AG04450 (cell line): ENCODE measurements around the gene CADM2. TPM values are rescaled to one million over a fixed set of nuclear protein-coding genes. Genes with fewer than 3 reads are reported as not detected.

ENCODE experiments used
- CTCF ChIA-PET: fragments of 300-600, 350-600 bp; formaldehyde crosslinking; extraction: SDS; loops from one replicate; lab custom pipeline; 2022; ENCODE audit warnings: antibody characterized with exemption, inconsistent platforms; lab: Charles Lee
- POLR2A ChIA-PET: fragments of 350-600 bp; formaldehyde crosslinking; extraction: SDS; loops from one replicate; lab custom pipeline; 2021; ENCODE audit warnings: antibody characterized with exemption, inconsistent platforms; lab: Yijun Ruan, JAX
- DNase-seq: peaks from one replicate; pipeline ENCODE4 v3.0.0-alpha.2; 2011; ENCODE audit warnings: low read depth, low spot score
- H3K27ac ChIP-seq: one replicate; pipeline ENCODE4 v1.5.1; 2012; ENCODE audit warnings: low read depth, low read length, control low read depth
- H3K27me3 ChIP-seq: one replicate; pipeline ENCODE4 v1.6.0; 2012; ENCODE audit warnings: low read length; ENCODE audit not compliant: control insufficient read depth, insufficient read depth
- H3K4me3 ChIP-seq: 2 replicates; pipeline ENCODE4 v1.5.1; 2011; ENCODE audit warnings: mild to moderate bottlenecking, low read depth, low read length, control low read depth
- H3K9me3 ChIP-seq: 2 replicates; pipeline ENCODE4 v1.5.1; 2012; ENCODE audit warnings: low read length; ENCODE audit not compliant: control insufficient read depth, insufficient read depth
- polyA plus RNA-seq: library from polyadenylated mRNA; depleted of rRNA; stranded (reverse); fragments of >200 nt; gene quantifications from 2 replicates; pipeline ENCODE4 v1.2.3, GENCODE V29; 2011
- TF ChIP-seq, protein P1 (sequence below): IDR thresholded peaks from 2 replicates; pipeline ENCODE4 v1.5.1; 2011; ENCODE audit warnings: low read depth, low read length, control low read depth, inconsistent platforms

The CADM2 gene
- polyA plus RNA-seq, 1 experiment: not detected

- CTCF ChIA-PET: no interaction called here
- TF ChIP-seq, protein P1, sequence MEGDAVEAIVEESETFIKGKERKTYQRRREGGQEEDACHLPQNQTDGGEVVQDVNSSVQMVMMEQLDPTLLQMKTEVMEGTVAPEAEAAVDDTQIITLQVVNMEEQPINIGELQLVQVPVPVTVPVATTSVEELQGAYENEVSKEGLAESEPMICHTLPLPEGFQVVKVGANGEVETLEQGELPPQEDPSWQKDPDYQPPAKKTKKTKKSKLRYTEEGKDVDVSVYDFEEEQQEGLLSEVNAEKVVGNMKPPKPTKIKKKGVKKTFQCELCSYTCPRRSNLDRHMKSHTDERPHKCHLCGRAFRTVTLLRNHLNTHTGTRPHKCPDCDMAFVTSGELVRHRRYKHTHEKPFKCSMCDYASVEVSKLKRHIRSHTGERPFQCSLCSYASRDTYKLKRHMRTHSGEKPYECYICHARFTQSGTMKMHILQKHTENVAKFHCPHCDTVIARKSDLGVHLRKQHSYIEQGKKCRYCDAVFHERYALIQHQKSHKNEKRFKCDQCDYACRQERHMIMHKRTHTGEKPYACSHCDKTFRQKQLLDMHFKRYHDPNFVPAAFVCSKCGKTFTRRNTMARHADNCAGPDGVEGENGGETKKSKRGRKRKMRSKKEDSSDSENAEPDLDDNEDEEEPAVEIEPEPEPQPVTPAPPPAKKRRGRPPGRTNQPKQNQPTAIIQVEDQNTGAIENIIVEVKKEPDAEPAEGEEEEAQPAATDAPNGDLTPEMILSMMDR: no peak
Observed at GRCh38 chr3:85535517-85535916, 576.7 kb downstream of the CADM2 start.

GRCh38 chr3:85539232-85539631 is 580.4 kb downstream of the CADM2 start:
- no peak for DNase-seq
- Histone ChIP-seq H3K4me3 (no peak overlapping the region), H3K27me3 (no peaks in the 10 kb centered on the region), H3K27ac (no peak overlapping the region), H3K9me3 (peaks cover under 1% of the 10 kb centered on the region; the same call in 1 of the 2 replicates)
- TF ChIP-seq, protein P1: no peak
- ChIA-PET CTCF (no interaction called here), POLR2A (no interaction called here)

More at GRCh38 chr3:85535517-85535916, 576.7 kb downstream of the CADM2 start:
- DNase-seq: no peak
- no peaks in the 10 kb centered on the region for H3K27me3 ChIP-seq
- H3K27ac ChIP-seq: no peak overlapping the region
- no peaks in the 10 kb centered on the region; the same call in 1 of the 2 replicates for H3K9me3 ChIP-seq
- POLR2A ChIA-PET: no interaction called here
- H3K4me3 ChIP-seq: no peak overlapping the region

- Histone ChIP-seq H3K4me3 (no peak overlapping the region), H3K27ac (no peak overlapping the region), H3K9me3 (no peaks in the 10 kb centered on the region), H3K27me3 (no peaks in the 10 kb centered on the region)
- POLR2A ChIA-PET: no interaction called here
- no peak for DNase-seq
- CTCF ChIA-PET: no interaction called here
- TF ChIP-seq, protein P1: no peak
Observed at GRCh38 chr3:85554153-85554552, 595.4 kb downstream of the CADM2 start.

DNA sequence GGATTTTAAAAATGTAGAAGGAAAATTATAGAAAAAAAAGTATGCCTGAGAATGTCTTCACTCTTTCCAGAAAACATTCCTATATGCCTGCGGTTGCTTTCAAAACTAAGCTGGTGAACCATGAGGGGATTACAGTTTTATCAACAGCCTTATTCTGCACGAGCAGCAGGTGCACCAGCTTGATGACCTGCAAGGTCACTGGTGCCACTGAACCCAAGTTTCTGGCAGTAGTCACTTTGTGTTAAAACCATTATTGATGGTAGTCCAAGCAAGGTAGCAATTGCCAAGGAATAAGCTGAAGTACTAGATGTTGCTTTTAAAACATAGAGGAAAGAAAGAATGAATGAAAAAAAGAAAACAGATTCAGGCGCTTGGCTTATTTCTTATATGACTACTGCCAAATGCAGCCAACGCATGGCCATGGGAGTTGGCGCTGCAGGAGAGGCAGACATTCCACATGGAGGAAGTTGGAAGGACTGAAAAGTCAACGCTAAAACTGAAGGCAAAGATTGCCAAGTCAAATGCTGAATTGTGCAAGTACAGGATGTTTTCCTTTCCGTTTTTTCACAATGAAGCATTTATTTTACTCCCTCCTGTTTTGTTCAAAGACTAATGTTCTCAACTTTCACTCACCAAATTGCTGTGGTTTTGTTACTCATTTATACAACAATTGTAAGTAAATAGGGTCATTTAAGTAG is 601.4 kb downstream of the CADM2 start:
- H3K27me3 ChIP-seq: no peaks in the 10 kb centered on the region
- H3K27ac ChIP-seq: no peak overlapping the region
- TF ChIP-seq, protein P1: no peak
- DNase-seq: no peak
- ChIA-PET CTCF (no interaction called here), POLR2A (no interaction called here)
- no peaks in the 10 kb centered on the region for H3K9me3 ChIP-seq
- H3K4me3 ChIP-seq: no peak overlapping the region

- Histone ChIP-seq H3K27ac (no peak overlapping the region), H3K4me3 (no peak overlapping the region), H3K9me3 (no peaks in the 10 kb centered on the region), H3K27me3 (no peaks in the 10 kb centered on the region)
- DNase-seq: no peak
- CTCF ChIA-PET: interaction anchor here (0.7 to 3.4 kb wide), 8 partner anchors 9 to 1629 kb away, joined by 3 to 19 read pairs (median 3); no protein-coding TSS in a partner anchor
- POLR2A ChIA-PET: no interaction called here
- TF ChIP-seq, protein P1: peak; percentile 46
Observed at GRCh38 chr3:85567071-85567676, 608.4 kb downstream of the CADM2 start.
